GM03348 (cell line): ENCODE measurements around the gene CEP295NL.
A peak's percentile ranks its signal among the peaks of the same experiment; 100 is the strongest.
"Not testable (repeated sequence)": the region's sequence is repeated elsewhere in the genome, so short reads cannot be mapped to it uniquely, and the experiment has no call there.

ENCODE experiments used
- DNase-seq: peaks from one replicate; pipeline ENCODE4 v3.0.0; 2012; ENCODE audit warnings: low spot score

CEP295NL gene

DNA sequence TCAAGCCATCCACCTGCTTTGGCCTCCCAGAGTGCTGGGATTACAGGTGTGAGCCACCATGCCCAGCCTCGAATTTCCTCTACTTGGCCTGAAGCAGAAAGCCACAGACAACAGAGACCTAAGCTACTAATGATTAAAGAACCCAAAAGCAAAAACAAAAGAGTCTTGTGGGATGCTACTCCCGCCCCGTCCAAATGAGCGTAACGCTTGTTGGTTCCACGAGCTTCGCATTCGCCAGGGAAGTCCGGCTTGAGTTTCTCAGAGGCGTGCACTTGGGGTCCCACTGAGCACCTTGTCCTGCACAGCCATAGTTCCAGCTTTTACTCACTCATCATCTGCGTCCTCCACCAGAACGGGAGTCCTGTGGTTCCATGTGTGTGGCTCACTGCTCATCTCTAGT lies 16.0 kb downstream of the CEP295NL start:
- no peak for DNase-seq

- DNase-seq = no peak
These were observed 17.0 kb downstream of the CEP295NL start for GRCh38 chr17:78885956-78886355.

- DNase-seq = no peak
These were observed 17.9 kb downstream of the CEP295NL start for GRCh38 chr17:78884876-78885667.

- DNase-seq = no peak
These were observed 18.7 kb downstream of the CEP295NL start for GRCh38 chr17:78884148-78884825.

DNA sequence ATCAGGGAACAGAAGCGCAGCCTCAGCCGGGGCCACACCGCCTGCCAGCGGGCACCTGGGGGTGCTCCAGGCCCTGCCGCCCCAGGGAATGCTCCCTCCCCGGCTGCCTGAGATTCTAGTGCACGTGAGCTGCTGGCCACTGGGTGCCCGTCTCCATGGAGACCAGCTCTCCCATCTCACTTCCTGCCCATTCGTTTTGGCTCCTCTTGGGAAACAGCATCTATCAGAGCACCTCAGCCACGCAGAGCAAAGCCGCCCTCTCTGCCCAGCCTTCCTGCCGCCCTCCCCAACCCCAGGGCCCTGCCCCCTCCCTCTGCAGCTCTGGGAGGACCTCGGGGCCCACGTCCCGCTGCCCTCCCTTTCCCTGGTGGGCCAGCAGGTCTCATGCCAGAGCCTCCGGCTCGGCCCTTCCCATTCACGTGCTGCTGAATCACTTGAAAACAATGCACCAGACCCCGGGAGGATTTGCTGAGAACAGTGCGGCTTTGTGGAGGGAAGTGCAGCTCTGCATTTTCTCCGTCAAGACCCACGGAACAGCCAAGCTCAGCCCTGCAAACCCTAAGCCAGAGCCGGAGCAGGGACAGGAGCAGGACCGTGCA lies 19.4 kb downstream of the CEP295NL start:
- peak; percentile 95 for DNase-seq

DNA sequence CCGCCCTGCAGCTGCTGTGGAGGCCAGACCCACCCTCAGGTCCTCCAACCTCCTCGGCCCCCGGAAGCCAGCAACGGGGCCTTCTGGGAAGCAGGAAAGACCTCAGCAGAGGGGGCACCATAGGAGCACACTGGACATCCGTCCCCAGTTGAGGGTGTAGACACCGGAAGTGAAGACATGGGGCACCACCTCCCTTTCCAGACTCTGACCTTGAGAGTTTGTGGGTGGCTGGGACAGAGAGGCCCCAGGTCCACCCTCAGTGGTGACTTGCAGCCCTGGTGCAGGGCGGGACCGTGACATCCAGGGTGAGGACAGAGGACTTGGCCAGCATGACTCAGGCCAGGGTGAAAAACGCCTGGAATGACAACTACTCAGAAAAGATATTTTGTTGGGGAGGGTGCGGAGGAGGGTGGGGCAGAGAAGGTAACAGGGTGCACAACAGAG lies 19.9 kb downstream of the CEP295NL start:
- peak; percentile 90 for DNase-seq

DNA sequence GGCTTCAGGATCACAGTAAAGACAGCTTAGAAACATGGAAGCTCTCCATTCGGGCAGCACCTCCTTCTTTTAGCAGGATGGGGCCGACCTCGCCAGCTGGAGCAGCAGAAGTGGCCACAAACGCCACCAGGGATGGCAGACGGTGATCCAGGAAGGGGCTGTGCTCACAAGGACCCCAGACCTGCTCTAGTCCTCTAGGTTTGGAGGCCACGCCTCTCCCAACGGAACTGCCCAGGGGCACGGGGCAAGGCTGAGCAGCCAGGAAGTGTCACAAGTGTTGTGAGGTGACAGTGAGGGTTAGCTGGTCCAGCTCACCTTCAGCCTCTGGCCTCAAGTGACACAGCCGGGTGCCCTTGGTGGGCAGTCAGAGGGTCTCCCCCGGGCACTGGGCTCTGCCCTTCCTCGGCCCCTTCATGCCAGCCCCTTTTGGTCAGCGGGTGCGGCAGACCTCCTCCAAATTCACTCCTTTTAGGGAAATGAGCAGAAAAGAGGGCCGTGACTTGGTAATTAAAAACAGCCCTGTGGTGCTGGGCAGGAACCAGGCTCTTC lies 20.4 kb downstream of the CEP295NL start:
- no peak for DNase-seq

DNA sequence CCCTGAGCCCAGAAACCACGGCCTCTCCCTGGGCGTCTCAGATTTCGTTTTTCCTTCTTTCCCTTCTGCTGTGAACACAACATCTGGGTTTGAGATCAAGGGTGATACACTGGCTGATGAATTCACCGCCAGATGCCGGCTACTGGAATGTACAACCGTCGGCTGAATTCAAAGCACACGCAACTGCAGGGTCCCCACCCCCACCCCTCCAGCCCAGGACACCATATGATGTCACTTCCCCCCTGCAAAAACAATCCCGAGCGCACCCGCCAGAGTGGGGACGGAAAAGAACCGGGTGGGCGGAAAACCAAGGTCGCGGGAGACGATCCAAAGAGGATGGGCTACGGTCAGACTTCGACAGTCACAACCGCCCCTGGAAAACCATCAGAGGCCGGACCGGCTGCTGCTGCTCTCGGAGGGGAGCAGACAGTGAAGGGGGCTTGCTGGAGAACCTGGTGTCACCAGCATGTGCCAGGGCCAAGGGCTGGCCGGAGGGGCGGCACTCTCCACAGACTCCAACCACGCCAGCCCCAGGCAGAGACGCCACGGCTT lies 23.3 kb downstream of the CEP295NL start:
- DNase-seq = peak; percentile 92

DNA sequence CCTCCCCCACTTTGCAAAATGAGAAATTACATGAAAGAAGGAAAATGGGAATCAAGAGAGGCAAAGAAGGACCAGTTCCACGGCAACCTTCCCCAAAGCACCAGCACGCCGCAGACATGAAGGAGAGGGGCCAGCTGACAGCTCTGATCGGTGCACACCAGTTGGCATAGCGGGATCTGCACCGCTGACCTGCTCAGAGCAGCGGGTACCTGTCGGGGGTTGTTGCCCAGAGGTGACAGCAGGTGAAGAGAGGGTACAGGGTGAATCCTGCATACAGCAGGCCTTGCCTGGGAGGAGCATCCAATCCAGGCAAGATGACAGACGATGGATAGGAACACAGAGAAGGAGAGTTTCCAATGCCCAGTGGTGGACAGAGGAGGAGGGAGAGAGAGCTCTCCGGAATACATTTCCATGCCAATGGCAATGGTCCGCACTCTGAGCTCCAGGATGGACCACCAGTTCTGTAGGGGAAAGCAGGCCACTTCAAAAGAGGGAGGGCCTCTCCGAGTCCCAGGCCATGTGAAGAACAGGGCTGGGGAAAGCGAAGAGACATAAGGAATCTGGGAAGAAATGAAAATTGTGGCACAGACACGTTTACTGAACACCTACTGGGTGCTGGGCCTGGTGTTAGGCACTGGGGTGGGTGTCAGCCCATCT lies 24.0 kb downstream of the CEP295NL start:
- no peak for DNase-seq

DNA sequence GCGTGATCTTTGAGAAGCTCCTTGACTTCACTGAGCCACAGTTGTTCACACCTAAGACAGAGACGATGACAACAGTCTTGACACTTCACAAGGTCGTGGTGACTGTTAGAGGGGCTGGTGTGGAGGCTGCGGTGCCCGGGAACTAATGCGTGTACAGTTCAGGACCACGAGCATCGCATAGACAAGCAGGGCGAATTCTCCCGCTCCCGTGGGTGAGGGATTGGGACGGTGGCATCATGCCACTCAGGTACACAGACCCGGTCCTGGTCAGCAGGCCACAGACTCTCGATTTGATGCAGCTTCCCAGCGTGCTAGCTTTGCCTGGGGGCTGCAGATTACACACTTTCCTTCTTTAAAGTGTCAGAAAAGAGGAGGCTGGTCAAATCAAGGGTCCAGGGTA lies 24.7 kb downstream of the CEP295NL start:
- no peak for DNase-seq

GRCh38 chr17:78876954-78877517 lies 26.0 kb downstream of the CEP295NL start:
- not testable (repeated sequence) for DNase-seq

DNA sequence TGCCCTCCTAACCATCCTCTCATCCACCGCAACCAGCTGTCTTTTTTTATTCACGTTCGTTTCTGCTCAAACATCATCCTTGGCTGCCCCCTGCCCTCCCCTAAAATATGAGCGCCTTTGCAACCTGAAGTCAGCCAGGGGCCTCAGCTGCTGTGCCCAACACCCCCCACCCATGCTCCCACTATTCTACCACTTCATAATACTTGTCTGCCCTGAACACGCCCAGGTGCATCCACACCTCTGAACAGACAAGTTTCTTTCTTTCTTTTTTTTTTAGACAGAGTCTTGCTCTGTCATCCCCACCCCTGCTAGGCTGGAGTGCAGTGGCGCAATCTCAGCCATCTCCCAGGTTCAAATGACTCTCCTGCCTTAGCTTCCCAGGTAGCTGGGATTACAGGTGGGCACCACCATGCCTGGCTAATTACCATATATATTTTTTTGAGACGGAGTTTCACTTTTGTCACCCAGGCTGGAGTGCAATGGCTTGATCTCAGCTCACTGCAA lies 26.9 kb downstream of the CEP295NL start:
- DNase-seq = no peak

GRCh38 chr17:78875363-78876093 lies 27.5 kb downstream of the CEP295NL start:
- no peak for DNase-seq

GRCh38 chr17:78873519-78874340 lies 29.3 kb downstream of the CEP295NL start:
- no peak for DNase-seq

DNA sequence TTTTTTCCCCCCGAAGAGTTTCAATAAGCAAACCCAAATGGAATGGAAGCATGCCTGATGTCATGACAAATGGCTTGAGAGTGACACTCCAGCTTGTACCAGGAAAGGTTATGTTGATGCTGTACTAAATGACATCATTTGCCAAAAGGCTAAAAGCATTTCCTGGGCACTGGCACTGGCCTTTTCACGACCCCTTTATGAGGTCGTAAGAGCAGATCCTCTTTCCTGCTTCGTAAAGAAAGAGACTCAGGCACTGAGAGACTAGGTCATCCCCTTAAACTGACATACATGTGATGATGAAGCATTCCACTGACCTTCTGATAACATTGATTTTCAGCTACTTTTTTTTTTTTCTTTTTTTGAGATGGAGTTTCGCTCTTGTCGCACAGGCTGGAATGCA lies 30.5 kb downstream of the CEP295NL start:
- no peak for DNase-seq

- DNase-seq = no peak
These were observed 32.4 kb downstream of the CEP295NL start for GRCh38 chr17:78870621-78871020.

DNA sequence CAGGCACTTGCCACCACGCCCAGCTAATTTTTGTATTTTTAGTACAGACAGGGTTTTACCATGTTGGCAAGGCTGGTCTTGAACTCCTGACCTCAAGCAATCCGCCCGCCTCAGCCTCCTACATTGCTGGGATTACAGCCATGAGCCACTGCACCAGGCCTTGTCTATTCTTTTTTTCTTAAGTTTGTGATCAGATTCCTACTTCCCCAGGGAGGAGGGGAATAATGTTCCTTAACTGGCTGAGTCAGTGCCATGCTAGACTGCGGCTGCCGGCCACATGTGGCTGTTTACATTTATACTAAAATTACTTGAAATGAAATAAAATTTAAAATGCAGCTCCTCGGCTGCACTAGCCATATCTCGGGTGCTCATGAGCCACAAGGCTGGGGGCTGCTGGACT lies 34.6 kb downstream of the CEP295NL start:
- peak; percentile 74 for DNase-seq

DNA sequence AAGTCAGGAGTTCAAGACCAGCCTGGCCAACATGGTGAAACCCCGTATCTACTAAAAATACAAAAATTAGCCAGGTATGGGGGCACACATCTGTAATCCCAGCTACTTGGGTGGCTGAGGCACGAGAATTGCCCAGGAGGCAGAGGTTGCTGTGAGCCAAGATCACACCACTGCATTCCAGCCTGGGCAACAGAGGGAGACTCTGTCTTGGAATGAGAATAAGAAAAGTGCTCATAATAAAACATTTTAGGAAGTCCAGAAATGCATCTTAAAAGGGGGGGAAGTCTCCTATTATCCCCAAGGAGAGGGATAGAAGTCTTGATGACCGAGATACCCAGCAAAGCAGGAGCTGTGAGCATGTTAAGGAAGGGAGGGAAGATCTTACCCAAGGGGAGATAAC lies 36.0 kb downstream of the CEP295NL start:
- DNase-seq = not testable (repeated sequence)

- peak; percentile 71 for DNase-seq
These were observed 37.2 kb downstream of the CEP295NL start for GRCh38 chr17:78865682-78866390.
